GM13976 (cell line): Measurements from ENCODE around the gene VWCE.

Experiments
- DNase-seq: peaks from one replicate; pipeline ENCODE4 v3.0.0; 2012; ENCODE audit warnings: low spot score
- in situ Hi-C: fragments of 300-500 bp; cut with MboI; formaldehyde crosslinking; loops from one replicate; pipeline ENCODE4 v1.12.0; 2022; ENCODE audit warnings: low sequenced_read_pairs, mixed read lengths, inconsistent platforms; ENCODE audit not compliant: unreplicated experiment
- TF ChIP-seq, protein P1 (sequence below): IDR thresholded peaks from 2 replicates; pipeline ENCODE4 v1.5.1; 2012; ENCODE audit warnings: borderline replicate concordance, mild to moderate bottlenecking; ENCODE audit not compliant: insufficient read depth; ENCODE audit errors: extremely low read depth, missing control alignments, control extremely low read depth

Gene VWCE

DNA sequence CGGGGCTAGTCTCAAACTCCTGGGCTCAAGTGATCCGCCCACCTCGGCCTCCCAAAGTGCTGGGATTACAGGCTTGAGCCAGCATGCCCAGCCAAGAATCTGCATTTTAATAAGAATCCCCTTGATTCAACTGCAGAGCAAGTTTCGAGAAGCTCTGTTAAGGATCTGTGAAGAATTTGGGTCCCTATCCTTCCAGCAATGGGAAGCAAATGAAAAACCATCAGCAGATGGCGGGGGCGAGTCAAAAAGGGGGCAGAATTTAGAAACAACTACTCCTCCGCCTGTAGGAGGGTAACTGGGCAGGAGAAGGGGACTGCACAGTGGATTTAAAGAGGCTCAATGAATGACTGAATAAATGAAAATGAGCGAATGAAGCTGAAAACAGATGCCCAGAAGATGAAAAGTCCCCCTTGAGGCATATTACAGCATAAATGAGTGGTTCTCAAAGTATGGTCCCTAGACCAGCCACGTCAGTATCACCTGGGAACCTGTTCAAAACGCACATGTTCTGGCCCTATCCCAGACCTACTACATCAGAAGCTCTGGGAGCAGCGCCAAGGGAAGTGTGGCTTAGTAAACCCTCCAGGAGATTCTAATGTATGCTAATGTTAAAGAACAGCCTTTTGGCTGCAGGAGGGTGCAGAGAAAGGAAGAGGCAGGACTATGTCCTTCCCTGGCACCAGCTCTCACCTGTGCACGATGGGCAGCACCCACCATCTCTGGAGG, 15.0 kb downstream of the VWCE start:
- in situ Hi-C loops: no loop called here
- DNase-seq: no peak
- TF ChIP-seq, protein P1, sequence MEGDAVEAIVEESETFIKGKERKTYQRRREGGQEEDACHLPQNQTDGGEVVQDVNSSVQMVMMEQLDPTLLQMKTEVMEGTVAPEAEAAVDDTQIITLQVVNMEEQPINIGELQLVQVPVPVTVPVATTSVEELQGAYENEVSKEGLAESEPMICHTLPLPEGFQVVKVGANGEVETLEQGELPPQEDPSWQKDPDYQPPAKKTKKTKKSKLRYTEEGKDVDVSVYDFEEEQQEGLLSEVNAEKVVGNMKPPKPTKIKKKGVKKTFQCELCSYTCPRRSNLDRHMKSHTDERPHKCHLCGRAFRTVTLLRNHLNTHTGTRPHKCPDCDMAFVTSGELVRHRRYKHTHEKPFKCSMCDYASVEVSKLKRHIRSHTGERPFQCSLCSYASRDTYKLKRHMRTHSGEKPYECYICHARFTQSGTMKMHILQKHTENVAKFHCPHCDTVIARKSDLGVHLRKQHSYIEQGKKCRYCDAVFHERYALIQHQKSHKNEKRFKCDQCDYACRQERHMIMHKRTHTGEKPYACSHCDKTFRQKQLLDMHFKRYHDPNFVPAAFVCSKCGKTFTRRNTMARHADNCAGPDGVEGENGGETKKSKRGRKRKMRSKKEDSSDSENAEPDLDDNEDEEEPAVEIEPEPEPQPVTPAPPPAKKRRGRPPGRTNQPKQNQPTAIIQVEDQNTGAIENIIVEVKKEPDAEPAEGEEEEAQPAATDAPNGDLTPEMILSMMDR: no peak

DNA sequence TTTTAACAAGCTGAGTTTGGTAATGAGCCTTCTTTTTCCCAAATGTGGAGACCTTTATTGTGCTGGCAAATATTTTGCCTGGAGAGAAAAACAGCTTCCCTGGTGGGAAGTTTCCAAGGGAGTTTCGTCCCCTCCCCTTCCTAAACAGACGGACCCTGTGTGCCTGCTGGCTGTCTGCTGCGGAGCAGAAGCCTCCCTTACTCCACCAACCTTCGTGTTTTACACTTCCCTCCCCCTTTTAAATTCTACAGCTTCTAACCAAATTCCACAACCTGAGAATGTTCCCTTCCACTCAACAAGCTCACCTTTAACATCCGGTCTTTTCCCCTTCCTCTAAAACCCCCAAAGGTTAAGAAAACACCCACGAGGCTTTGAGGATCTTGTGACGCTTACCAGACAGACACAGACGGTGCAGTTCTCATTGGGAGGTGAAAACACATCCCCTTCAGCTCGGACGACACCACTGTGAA, 17.1 kb downstream of the VWCE start:
- in situ Hi-C loops: no loop called here
- TF ChIP-seq, protein P1: no peak
- no peak for DNase-seq

DNA sequence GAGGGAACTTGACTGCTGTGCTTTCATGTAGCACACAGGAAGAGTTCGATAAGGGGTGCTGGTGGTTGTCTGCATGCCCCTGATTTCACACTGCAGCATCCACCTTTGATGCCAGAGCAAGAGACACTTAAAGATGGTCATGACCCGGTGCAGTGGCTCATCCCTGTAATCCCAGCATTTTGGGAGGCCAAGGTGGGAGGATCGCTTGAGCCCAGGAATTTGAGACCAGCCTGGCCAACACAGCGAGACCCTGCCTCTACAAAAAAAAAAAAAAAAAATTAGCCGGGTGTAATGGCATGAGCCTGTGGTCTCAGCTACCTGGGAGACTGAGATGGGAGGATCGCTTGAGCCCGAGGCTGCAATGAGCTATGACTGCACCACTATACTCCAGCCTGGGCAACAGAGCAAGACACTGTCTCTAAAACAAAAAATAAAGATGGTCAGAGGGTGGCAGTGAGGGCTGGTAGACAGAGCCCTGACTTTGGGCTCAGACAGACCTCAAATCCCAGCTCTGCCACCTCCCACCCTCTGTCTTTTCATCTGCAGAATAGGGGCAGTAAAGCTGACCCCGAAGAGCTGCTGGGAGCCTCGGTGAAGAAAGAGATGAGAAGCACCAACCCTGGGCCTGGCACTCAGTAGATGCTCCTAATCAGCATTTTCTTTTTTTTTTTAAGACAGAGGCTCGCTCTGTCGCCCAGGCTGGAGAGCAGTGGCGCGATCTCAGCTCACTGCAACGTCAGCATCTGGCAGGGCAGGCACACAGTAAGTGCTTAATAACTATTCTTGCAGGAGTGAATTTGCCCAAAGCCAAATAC, 17.7 kb downstream of the VWCE start:
- TF ChIP-seq, protein P1: no peak
- DNase-seq: no peak
- in situ Hi-C loops: no loop called here

DNA sequence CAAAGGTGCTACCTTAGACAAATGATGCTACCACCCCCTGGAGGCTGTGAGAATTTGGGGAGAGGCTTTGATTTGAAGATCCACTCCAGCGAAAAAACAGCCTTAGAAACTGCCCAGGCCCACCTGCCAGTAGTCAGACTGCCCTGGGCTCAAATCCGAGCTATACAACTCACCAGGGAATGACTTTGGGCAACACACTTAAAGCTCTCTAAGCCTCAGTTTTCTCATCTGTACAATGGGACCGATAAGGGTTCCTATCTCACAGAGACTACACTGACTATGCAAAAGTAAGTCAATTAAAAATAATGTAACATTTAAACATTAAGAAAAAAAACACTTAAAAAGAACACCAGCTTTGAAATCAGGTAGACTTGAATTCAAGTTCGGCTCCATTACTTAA, 19.9 kb downstream of the VWCE start:
- TF ChIP-seq, protein P1: no peak
- DNase-seq: no peak
- in situ Hi-C loops: no loop called here

DNA sequence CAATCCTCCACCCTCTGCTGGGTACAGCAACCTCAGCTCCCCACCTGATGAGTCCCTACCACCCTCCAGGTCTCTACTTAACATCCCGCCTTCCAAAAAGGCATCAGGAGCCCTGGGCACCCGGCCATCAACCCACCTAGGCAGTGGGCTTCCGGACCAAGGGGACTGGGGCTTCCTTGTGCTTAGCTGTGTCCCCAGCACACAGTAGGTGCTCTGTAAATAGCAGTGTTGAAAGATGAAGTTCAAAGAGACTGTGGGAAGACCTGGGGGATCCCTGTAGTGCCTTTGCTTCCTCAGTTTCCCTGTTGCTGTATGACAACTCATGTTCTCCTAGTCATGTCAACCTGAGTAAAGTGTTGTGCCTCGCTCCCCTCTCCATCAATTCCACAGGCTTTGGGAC, 21.0 kb downstream of the VWCE start:
- in situ Hi-C loops: no loop called here

More for the DNA sequence above, 21.0 kb downstream of the VWCE start:
- DNase-seq: no peak
- TF ChIP-seq, protein P1: no peak
